GM23248 (cell line): ENCODE measurements around the gene GOLGA2.

Experiments used
- EZH2 ChIP-seq: fragments of 200-600 bp; sonication (generic); IDR thresholded peaks from 2 replicates; pipeline ENCODE4 v1.6.1; 2018; ENCODE audit warnings: antibody characterized with exemption, mild to moderate bottlenecking; ENCODE audit not compliant: insufficient read depth, poor library complexity, severe bottlenecking
- EZH2phosphoT487 ChIP-seq: fragments of 200-600 bp; sonication (generic); IDR thresholded peaks from 2 replicates; pipeline ENCODE4 v1.6.1; 2018; ENCODE audit warnings: antibody characterized with exemption, moderate library complexity, mild to moderate bottlenecking, low read depth; ENCODE audit not compliant: insufficient read depth

DNA sequence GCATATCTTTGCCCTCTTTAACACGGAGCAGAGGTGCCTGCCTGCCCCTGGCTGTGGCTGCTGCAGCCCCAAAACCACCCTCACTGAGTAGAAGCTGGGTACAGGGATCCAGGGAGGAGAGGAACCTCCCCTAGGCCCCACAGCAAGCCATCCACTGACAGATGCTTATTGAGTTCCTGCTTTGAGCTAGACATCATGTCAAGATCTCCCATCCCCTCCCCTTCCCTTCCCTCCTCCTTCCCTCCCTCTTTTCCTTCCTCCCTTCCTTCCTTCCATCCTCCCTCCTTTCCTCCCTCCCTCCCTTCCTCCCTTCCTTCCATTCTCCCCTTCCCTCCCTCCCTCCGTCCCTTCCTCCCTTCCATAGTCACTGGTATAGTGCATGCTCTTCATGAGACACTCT, 29.3 kb downstream of the GOLGA2 start:
- no peak for TF ChIP-seq EZH2
- TF ChIP-seq EZH2phosphoT487 = no peak
